H9 (cell line): Measurements from ENCODE around the gene ZNF423. TPM values are rescaled to one million over a fixed set of nuclear protein-coding genes. Genes with fewer than 3 reads are reported as not detected.

Experiments used
- DNase-seq: peaks from one replicate; pipeline ENCODE4 v3.0.0-alpha.2; 2017
- H2AFZ ChIP-seq: one replicate; pipeline ENCODE4 v1.6.1; 2013; ENCODE audit warnings: mild to moderate bottlenecking, low read length, control low read depth, moderate library complexity
- H2AK5ac ChIP-seq: 2 replicates; pipeline ENCODE4 v1.6.1; 2013; ENCODE audit warnings: low read length, control low read depth, mixed read lengths; ENCODE audit not compliant: insufficient read length
- H2BK120ac ChIP-seq: one replicate; pipeline ENCODE4 v1.6.1; 2013; ENCODE audit warnings: low read depth, mild to moderate bottlenecking, low read length, control low read depth, inconsistent platforms; ENCODE audit not compliant: poor library complexity, severe bottlenecking
- H2BK12ac ChIP-seq: 2 replicates; pipeline ENCODE4 v1.6.1; 2013; ENCODE audit warnings: low read length, control low read depth, mixed read lengths, low read depth; ENCODE audit not compliant: insufficient read length
- H2BK15ac ChIP-seq: 2 replicates; pipeline ENCODE4 v1.6.1; 2013; ENCODE audit warnings: low read depth, low read length, control low read depth
- H2BK20ac ChIP-seq: one replicate; pipeline ENCODE4 v1.6.1; 2013; ENCODE audit warnings: low read depth, mild to moderate bottlenecking, low read length, control low read depth, inconsistent platforms; ENCODE audit not compliant: poor library complexity, severe bottlenecking
- H2BK5ac ChIP-seq: 2 replicates; pipeline ENCODE4 v1.6.1; 2013; ENCODE audit warnings: low read length, control low read depth, mixed read lengths; ENCODE audit not compliant: insufficient read length
- H3K14ac ChIP-seq: 2 replicates; pipeline ENCODE4 v1.6.1; 2013; ENCODE audit warnings: low read length, control low read depth; ENCODE audit not compliant: insufficient read depth
- H3K18ac ChIP-seq: 2 replicates; pipeline ENCODE4 v1.6.1; 2013; ENCODE audit warnings: low read depth, mild to moderate bottlenecking, mixed read lengths, low read length, control low read depth; ENCODE audit not compliant: insufficient read length
- H3K23ac ChIP-seq: 2 replicates; pipeline ENCODE4 v1.6.1; 2013; ENCODE audit warnings: low read length, control low read depth, mixed read lengths, low read depth; ENCODE audit not compliant: insufficient read length
- H3K23me2 ChIP-seq: 2 replicates; pipeline ENCODE4 v1.6.1; 2013; ENCODE audit warnings: low read depth, mild to moderate bottlenecking, mixed read lengths, low read length, control low read depth; ENCODE audit not compliant: insufficient read length, poor library complexity, severe bottlenecking
- H3K27ac ChIP-seq: 2 replicates; pipeline ENCODE4 v1.5.1; 2013; ENCODE audit warnings: low read length, control low read depth, mixed read lengths, low read depth; ENCODE audit not compliant: insufficient read length
- H3K27me3 ChIP-seq: 2 replicates; pipeline ENCODE4 v1.6.1; 2013; ENCODE audit warnings: low read length, control low read depth, inconsistent platforms; ENCODE audit not compliant: insufficient read depth
- H3K4ac ChIP-seq: 2 replicates; pipeline ENCODE4 v1.6.1; 2013; ENCODE audit warnings: low read depth, mild to moderate bottlenecking, control low read depth, inconsistent platforms, low read length, moderate library complexity
- H3K4me1 ChIP-seq: 2 replicates; pipeline ENCODE4 v1.6.1; 2013; ENCODE audit warnings: low read length, control low read depth, inconsistent platforms; ENCODE audit not compliant: insufficient read depth
- H3K4me2 ChIP-seq: 2 replicates; pipeline ENCODE4 v1.6.1; 2013; ENCODE audit warnings: low read length, control low read depth, mixed read lengths; ENCODE audit not compliant: insufficient read length, insufficient read depth
- H3K56ac ChIP-seq: 2 replicates; pipeline ENCODE4 v1.6.1; 2013; ENCODE audit warnings: low read depth, mild to moderate bottlenecking, mixed read lengths, low read length, control low read depth; ENCODE audit not compliant: insufficient read length
- H3K79me1 ChIP-seq: 2 replicates; pipeline ENCODE4 v1.6.1; 2013; ENCODE audit warnings: low read depth, mild to moderate bottlenecking, moderate library complexity, low read length, control low read depth, inconsistent platforms; ENCODE audit not compliant: insufficient read depth, poor library complexity, severe bottlenecking
- H3K79me2 ChIP-seq: 2 replicates; pipeline ENCODE4 v1.6.1; 2013; ENCODE audit warnings: low read length, control low read depth, inconsistent platforms; ENCODE audit not compliant: insufficient read depth
- H3K9ac ChIP-seq: 2 replicates; pipeline ENCODE4 v1.6.1; 2013; ENCODE audit warnings: low read length, control low read depth, mixed read lengths; ENCODE audit not compliant: insufficient read length; ENCODE audit errors: extremely low read depth
- H3K9me3 ChIP-seq: one replicate; pipeline ENCODE4 v1.6.1; 2013; ENCODE audit warnings: low read depth, low read length, inconsistent platforms; ENCODE audit not compliant: control insufficient read depth
- H3T11ph ChIP-seq: one replicate; pipeline ENCODE4 v1.6.1; 2013; ENCODE audit warnings: mild to moderate bottlenecking, low read length, control low read depth, inconsistent platforms
- H4K20me1 ChIP-seq: one replicate; pipeline ENCODE4 v1.6.1; 2013; ENCODE audit not compliant: control insufficient read depth, insufficient read length, insufficient read depth
- H4K5ac ChIP-seq: 2 replicates; pipeline ENCODE4 v1.6.1; 2013; ENCODE audit warnings: low read depth, mild to moderate bottlenecking, mixed read lengths, low read length, control low read depth; ENCODE audit not compliant: insufficient read length
- H4K8ac ChIP-seq: replicated peaks from 2 replicates; pipeline ENCODE4 v1.6.1; 2013; ENCODE audit warnings: low read length, control low read depth, mixed read lengths, low read depth; ENCODE audit not compliant: insufficient read length
- H4K91ac ChIP-seq: 2 replicates; pipeline ENCODE4 v1.6.1; 2013; ENCODE audit warnings: low read depth, mild to moderate bottlenecking, moderate library complexity, mixed read lengths, low read length, control low read depth; ENCODE audit not compliant: insufficient read length
- H3K27ac Mint-ChIP-seq, 3 experiments: 2 replicates in 2 of 3; 3 replicates in 1 of 3; pipeline ENCODE4 v1.8.0; 2020 to 2021; ENCODE audit warnings: mixed read lengths in 3 of 3, mild to moderate bottlenecking in 1 of 3, moderate library complexity in 1 of 3
- H3K27me3 Mint-ChIP-seq: 2 replicates; pipeline ENCODE4 v1.8.0; 2021; ENCODE audit warnings: low read depth, mild to moderate bottlenecking, moderate library complexity, mixed read lengths
- H3K36me3 Mint-ChIP-seq, 3 experiments: 2 replicates in 2 of 3; 3 replicates in 1 of 3; pipeline ENCODE4 v1.8.0; 2020 to 2021; ENCODE audit warnings: low read depth in 3 of 3, mixed read lengths in 3 of 3; ENCODE audit not compliant: insufficient read depth in 1 of 3
- H3K4me1 Mint-ChIP-seq, 2 experiments: 2 replicates each; pipeline ENCODE4 v1.8.0; 2020; ENCODE audit warnings: mixed read lengths in 2 of 2
- H3K4me3 Mint-ChIP-seq, 2 experiments: 2 replicates in 1 of 2; 3 replicates in 1 of 2; pipeline ENCODE4 v1.8.0; 2020 to 2021; ENCODE audit warnings: mild to moderate bottlenecking in 2 of 2, mixed read lengths in 2 of 2, moderate library complexity in 1 of 2
- H3K9me3 Mint-ChIP-seq, 2 experiments: 2 replicates in 1 of 2; 3 replicates in 1 of 2; pipeline ENCODE4 v1.8.0; 2020; ENCODE audit warnings: mild to moderate bottlenecking in 2 of 2, mixed read lengths in 2 of 2, moderate library complexity in 1 of 2
- WGBS: extraction: QIAGEN DNeasy Blood & Tissue Kit; methylation state at CpG from one replicate; pipeline ENCODE4 v1.1.7; 2013; ENCODE audit warnings: missing lambda C conversion rate, low lambda C conversion rate, mixed read lengths; ENCODE audit not compliant: insufficient read length; ENCODE audit errors: extremely low coverage; 5-methylcytosine and 5-hydroxymethylcytosine counted together
- long read RNA-seq: library from polyadenylated mRNA; unstranded; transcript quantifications from one replicate; pipeline ENCODE4 v2.0.0, GENCODE V29; 2020
- total RNA-seq: library from RNA; stranded (reverse); gene quantifications from 2 replicates; pipeline ENCODE4 v1.2.1, GENCODE V29; 2021
- TF ChIP-seq, protein P1 (sequence below): fragments of 200-600 bp; sonication (generic); conservative IDR thresholded peaks from 3 replicates; pipeline ENCODE4 v1.8.0; 2021; ENCODE audit warnings: antibody characterized with exemption, mild to moderate bottlenecking

ZNF423 gene
- total RNA-seq, result 51.5 and 54.0 TPM in 2 replicates
- long read RNA-seq, full-length matches to known transcripts, result 1 of 40 reads
- long read RNA-seq, partial matches to known transcripts, result 30 of 40 reads
- long read RNA-seq, other reads (novel, unspliced or antisense), result 9 of 40 reads

DNA sequence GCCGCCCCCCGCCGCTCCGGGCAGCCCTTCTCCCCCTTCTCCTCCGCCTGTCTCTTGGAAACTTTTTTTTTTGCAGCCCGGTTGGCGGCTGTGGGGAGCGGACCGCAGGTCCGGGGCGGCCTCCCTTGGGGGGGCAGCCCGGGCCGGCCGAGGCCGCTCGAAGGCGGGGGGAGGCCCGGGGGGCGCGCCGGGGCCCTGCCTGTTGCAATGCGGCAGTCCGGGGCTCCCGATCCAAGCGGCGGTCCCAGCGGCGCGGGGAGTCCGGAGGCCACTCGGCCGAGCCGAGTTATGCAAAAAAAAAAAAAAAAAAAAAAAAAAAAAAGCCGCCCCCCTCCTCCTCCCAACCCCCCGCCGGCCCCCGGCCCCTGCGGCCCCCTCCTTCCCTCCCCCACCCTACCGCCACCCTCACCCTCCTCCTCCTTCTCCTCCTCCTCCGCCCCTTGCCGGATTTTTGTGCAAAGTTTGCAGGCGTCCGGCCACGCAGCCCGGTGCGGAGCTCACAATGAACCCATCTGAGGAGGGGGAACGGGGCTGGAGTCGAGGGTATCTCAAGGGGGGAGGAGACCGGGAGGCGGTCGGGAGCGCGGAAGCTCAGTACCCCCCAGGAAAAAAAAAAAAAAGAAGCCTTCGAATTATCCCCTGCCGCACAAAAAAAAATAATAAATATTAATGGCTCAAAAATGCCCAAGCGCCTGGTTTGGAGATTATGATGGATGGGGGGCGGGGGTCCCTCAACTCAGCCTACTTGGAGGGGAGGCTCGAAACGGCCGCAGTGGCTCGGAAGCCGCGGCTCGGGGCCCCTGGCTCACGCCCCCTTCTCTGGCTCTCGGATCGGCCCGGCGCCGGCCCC, at the start of gene ZNF423:
ZNF423 (minus strand) TSS at position 291 of the 850 bp plus-strand sequence. CDS start 338 bp downstream, outside the sequence.
- no peak for DNase-seq

More for the DNA sequence above, at the start of gene ZNF423:
- H3K9me3 Mint-ChIP-seq, result no peaks in the 10 kb centered on the region
- no peak within 1 kb of the TSS for H3K18ac ChIP-seq
- H3K4me2 ChIP-seq, result peak within 1 kb of the TSS; percentile 65
- peaks cover 23% of the 10 kb centered on the region for H3K23me2 ChIP-seq
- H2BK120ac ChIP-seq, result no peak within 1 kb of the TSS
- peaks cover under 1% of the 10 kb centered on the region; the same call in 1 of the 2 replicates for H3K4me1 ChIP-seq
- H3K56ac ChIP-seq, result no peak within 1 kb of the TSS
- H3K27ac Mint-ChIP-seq, result peak within 1 kb of the TSS; percentile 18 to 85 (median 77); a peak in 3 of 7 replicates
- H3K4ac ChIP-seq, result no peak within 1 kb of the TSS
- peaks cover 19% of the 10 kb centered on the region; the same call in 1 of the 2 replicates for H3K79me2 ChIP-seq
- H3K27me3 ChIP-seq, result peaks cover 2% of the 10 kb centered on the region; the same call in 1 of the 2 replicates
- H2BK12ac ChIP-seq, result no peak within 1 kb of the TSS
- H4K20me1 ChIP-seq, result no peaks in the 10 kb centered on the region
- H3K4me1 Mint-ChIP-seq, result peaks cover 44 to 46% of the 10 kb centered on the region in 2 experiments
- peaks cover 0 to 12% (median 0%) of the 10 kb centered on the region in 3 experiments; a peak in 2 of 7 replicates for H3K36me3 Mint-ChIP-seq
- no peaks in the 10 kb centered on the region for H3K9me3 ChIP-seq
- no peak within 1 kb of the TSS for H3T11ph ChIP-seq
- no peak within 1 kb of the TSS for H3K9ac ChIP-seq
- H4K5ac ChIP-seq, result no peak within 1 kb of the TSS
- H3K14ac ChIP-seq, result peak within 1 kb of the TSS; percentile 75
- H4K91ac ChIP-seq, result no peak within 1 kb of the TSS
- peak within 1 kb of the TSS; percentile 80 to 90 for H3K4me3 Mint-ChIP-seq
- no peaks in the 10 kb centered on the region for H3K79me1 ChIP-seq
- peaks cover 28% of the 10 kb centered on the region for H3K27me3 Mint-ChIP-seq
- no peak within 1 kb of the TSS for H2BK5ac ChIP-seq
- no peak within 1 kb of the TSS for H3K27ac ChIP-seq
- H2BK15ac ChIP-seq, result no peak within 1 kb of the TSS
- TF ChIP-seq, protein P1, sequence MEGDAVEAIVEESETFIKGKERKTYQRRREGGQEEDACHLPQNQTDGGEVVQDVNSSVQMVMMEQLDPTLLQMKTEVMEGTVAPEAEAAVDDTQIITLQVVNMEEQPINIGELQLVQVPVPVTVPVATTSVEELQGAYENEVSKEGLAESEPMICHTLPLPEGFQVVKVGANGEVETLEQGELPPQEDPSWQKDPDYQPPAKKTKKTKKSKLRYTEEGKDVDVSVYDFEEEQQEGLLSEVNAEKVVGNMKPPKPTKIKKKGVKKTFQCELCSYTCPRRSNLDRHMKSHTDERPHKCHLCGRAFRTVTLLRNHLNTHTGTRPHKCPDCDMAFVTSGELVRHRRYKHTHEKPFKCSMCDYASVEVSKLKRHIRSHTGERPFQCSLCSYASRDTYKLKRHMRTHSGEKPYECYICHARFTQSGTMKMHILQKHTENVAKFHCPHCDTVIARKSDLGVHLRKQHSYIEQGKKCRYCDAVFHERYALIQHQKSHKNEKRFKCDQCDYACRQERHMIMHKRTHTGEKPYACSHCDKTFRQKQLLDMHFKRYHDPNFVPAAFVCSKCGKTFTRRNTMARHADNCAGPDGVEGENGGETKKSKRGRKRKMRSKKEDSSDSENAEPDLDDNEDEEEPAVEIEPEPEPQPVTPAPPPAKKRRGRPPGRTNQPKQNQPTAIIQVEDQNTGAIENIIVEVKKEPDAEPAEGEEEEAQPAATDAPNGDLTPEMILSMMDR, result no peak
- H4K8ac ChIP-seq, result no peak within 1 kb of the TSS
- H3K23ac ChIP-seq, result no peak within 1 kb of the TSS
- no peak within 1 kb of the TSS for H2BK20ac ChIP-seq
- WGBS, result no CpG with 5 or more reads among the region's 70 CpGs
- H2AK5ac ChIP-seq, result no peak within 1 kb of the TSS
- no peak within 1 kb of the TSS for H2AFZ ChIP-seq
